Astrocyte of the cerebellum (primary cell): ENCODE data around the gene MSRB3.
"Not testable (repeated sequence)": the region's sequence is repeated elsewhere in the genome, so short reads cannot be mapped to it uniquely, and the experiment has no call there.

ENCODE experiments used
- DNase-seq: peaks from one replicate; pipeline ENCODE4 v3.0.0-alpha.2; 2011; ENCODE audit warnings: low read depth
- H3K4me3 ChIP-seq: 2 replicates; pipeline ENCODE4 v1.5.1; 2011; ENCODE audit warnings: mild to moderate bottlenecking, low read depth, low read length, moderate library complexity
- in situ Hi-C: cut with HindIII; loops from 2 replicates; pipeline ENCODE4 v1.10.0; 2017; ENCODE audit warnings: low sequenced_read_pairs
- TF ChIP-seq, protein P1 (sequence below): IDR thresholded peaks from 2 replicates; pipeline ENCODE4 v1.5.1; 2012; ENCODE audit warnings: low read length, low read depth, moderate library complexity, mild to moderate bottlenecking; ENCODE audit errors: missing control alignments

MSRB3 gene

DNA sequence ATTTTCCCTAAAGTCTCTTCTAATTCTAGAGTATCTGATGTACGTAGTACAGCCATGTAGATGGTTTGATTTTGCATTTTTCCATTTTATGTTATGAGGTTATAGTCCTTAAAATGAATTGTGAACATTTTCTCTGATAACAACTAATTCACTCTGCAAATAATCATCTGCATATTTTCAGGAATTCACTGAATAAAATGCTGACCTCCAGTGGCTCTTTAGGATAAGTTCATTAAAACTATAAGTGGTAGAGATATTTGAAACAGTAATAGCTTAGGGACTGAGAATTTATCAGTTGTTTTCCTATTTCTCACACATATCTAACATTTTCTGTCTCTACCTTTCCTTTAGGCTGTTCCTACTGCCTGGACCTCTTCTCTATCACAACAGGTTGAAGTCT, 4.4 kb downstream of the MSRB3 start:
- in situ Hi-C loops: loop anchor here (25.0 kb wide), 1 partner anchor 829 kb away; no protein-coding TSS in a partner anchor
- DNase-seq: no peak

DNA sequence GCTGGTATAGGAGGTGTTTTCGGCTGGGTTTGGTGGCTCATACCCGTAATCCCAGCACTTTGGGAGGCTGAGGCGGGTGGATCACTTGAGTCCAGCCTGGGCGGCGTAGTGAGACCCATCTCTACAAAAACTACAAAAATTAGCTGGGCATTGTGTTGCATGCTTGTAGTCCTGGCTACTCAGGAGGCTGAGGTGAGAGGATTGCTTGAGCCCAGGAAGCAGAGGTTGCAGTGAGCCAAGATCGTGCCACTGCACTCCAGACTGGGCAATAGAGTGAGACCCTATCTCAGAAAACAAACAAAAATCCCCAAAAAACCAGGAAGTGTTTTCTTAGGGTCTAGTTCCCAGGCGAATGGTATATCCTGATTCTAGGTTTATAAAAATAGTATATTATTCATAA, 7.0 kb downstream of the MSRB3 start:
- not testable (repeated sequence) for DNase-seq, H3K4me3 ChIP-seq
- in situ Hi-C loops: loop anchor here (25.0 kb wide), 1 partner anchor 827 kb away; no protein-coding TSS in a partner anchor

More for the DNA sequence above, 4.4 kb downstream of the MSRB3 start:
- TF ChIP-seq, protein P1, sequence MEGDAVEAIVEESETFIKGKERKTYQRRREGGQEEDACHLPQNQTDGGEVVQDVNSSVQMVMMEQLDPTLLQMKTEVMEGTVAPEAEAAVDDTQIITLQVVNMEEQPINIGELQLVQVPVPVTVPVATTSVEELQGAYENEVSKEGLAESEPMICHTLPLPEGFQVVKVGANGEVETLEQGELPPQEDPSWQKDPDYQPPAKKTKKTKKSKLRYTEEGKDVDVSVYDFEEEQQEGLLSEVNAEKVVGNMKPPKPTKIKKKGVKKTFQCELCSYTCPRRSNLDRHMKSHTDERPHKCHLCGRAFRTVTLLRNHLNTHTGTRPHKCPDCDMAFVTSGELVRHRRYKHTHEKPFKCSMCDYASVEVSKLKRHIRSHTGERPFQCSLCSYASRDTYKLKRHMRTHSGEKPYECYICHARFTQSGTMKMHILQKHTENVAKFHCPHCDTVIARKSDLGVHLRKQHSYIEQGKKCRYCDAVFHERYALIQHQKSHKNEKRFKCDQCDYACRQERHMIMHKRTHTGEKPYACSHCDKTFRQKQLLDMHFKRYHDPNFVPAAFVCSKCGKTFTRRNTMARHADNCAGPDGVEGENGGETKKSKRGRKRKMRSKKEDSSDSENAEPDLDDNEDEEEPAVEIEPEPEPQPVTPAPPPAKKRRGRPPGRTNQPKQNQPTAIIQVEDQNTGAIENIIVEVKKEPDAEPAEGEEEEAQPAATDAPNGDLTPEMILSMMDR: no peak
- no peak overlapping the region for H3K4me3 ChIP-seq

DNA sequence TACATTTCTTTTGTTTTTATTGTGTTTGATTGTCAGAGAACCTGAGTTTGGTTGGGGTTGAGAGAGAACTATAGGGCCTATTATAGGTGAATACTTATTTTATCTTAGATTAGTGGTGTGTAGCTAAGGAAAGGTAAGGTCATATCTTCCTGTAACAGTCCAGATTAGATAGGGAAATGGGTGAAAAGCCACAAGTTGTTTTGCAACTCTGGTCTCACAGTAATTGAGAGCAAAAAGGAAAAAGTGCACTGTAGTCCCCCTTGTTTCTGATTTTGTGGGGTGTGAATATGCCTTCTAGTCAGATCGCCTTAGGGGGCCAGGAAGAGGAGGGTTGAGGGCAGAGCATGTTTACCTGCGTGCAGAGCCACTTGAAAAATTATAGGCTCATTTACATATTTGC, 8.9 kb downstream of the MSRB3 start:
- TF ChIP-seq, protein P1: no peak
- H3K4me3 ChIP-seq: no peak overlapping the region
- no peak for DNase-seq
- in situ Hi-C loops: loop anchor here (25.0 kb wide), 1 partner anchor 825 kb away; no protein-coding TSS in a partner anchor

- H3K4me3 ChIP-seq: no peak overlapping the region
- in situ Hi-C loops: loop anchor here (25.0 kb wide), 1 partner anchor 820 kb away; no protein-coding TSS in a partner anchor
- TF ChIP-seq, protein P1: no peak
- DNase-seq: no peak
Measured at GRCh38 chr12:65292241-65292640, 13.8 kb downstream of the MSRB3 start.

GRCh38 chr12:65293735-65294134, 15.3 kb downstream of the MSRB3 start:
- in situ Hi-C loops: loop anchor here (25.0 kb wide), 1 partner anchor 819 kb away; no protein-coding TSS in a partner anchor
- TF ChIP-seq, protein P1: no peak
- no peak overlapping the region for H3K4me3 ChIP-seq
- no peak for DNase-seq

DNA sequence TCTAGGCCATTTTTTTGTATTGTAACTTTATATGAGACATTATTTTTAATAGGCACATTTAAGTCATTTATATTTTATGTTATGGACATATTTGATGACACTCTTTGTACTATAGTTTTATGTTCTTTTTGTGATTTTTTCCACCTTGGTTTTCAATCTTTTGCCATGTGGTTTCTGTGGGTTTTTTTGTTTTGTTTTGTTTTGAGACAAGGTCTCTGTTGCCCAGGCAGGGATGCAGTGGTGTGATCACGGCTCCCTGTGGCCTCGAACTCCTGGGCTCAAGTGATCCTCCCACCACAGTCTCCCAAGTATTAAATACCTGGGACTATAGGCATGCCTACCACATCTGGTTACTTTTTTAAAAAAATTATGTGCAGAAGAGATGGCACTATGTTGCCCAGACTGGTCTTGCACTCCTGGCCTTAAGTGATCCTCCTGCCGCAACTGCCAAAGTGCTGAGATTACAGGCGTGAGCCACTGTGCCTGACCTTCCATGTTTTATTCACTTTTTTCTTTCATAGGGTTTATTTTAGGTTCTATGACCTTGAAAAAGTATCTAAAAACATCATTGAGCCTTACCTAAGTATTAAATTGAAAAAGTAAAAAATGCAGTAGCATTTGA, 16.3 kb downstream of the MSRB3 start:
- no peak overlapping the region for H3K4me3 ChIP-seq
- DNase-seq: no peak
- in situ Hi-C loops: loop anchor here (25.0 kb wide), 1 partner anchor 818 kb away; no protein-coding TSS in a partner anchor
- TF ChIP-seq, protein P1: no peak

DNA sequence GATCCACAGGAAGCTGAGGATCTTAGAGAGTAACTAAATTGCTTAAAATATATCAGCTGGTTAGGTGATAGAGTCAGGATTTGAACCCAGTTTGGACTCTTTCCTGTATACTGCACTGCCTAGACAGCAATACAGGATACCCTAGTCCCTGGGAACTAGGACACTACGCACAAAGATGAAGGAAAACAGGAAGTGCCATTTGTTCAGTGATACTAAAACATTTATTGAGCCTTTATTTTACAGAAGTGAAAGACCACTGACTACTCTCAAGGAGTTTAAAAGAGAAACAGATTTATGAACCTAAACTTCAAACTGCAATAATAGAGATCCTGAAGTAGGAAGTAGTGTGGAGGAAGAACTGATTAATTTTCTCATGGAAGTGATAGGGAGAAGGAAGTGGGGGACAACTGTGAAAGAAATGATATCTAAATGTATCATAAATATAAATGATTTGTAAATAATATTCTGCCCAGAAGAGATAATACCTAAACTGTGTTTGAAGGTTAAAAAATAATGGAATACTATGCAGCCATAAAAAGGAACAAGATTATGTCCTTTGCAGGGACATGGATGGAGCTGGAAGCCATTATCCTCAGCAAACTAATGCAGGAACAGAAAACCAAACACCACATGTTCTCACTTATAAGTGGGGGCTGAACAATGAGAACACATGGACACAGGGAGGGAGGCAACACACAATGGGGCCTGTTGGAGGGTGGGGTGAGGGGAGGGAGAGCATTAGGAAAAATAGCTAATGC, 18.2 kb downstream of the MSRB3 start:
- TF ChIP-seq, protein P1: no peak
- no peak for DNase-seq
- in situ Hi-C loops: loop anchor here (25.0 kb wide), 1 partner anchor 816 kb away; no protein-coding TSS in a partner anchor
- H3K4me3 ChIP-seq: no peak overlapping the region
